GM21529 (cell line): ENCODE data around the gene BRMS1L.
"Not testable (repeated sequence)": the region's sequence is repeated elsewhere in the genome, so short reads cannot be mapped to it uniquely, and the experiment has no call there.

Source experiments
- ATAC-seq: cut with Tn5 transposase; IDR thresholded peaks from one replicate; pipeline ENCODE4 v1.9.1; 2021; ENCODE audit not compliant: unreplicated experiment

Gene BRMS1L

GRCh38 chr14:35826218-35826951 lies at the start of gene BRMS1L:
Gene BRMS1L (plus strand): TSS chr14:35826338. CDS start chr14:35826517, 179 bp downstream.
- ATAC-seq = peak; percentile 95

- no peak for ATAC-seq
These were observed 49.3 kb upstream of the BRMS1L start for GRCh38 chr14:35776823-35777222.

DNA sequence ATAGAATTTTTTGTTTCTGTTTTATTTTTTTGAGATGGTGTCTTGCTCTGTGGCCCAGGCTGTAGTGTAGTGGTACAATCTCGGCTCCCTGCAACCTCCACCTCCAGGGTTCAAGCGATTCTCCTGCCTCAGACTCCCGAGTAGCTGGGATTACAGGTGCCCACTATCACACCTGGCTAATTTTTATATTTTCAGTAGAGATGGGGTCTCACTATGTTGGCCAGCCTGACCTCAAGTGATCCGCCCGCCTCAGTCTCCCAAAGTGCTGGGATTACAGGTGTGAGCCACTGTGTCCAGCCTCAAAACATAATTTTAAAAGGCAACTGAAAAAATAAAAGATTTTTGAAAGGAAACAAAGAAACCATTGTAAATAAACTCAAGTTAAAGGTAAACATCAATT lies 48.6 kb upstream of the BRMS1L start:
- ATAC-seq = not testable (repeated sequence)

- ATAC-seq = no peak
These were observed 46.8 kb upstream of the BRMS1L start for GRCh38 chr14:35779368-35779767.

DNA sequence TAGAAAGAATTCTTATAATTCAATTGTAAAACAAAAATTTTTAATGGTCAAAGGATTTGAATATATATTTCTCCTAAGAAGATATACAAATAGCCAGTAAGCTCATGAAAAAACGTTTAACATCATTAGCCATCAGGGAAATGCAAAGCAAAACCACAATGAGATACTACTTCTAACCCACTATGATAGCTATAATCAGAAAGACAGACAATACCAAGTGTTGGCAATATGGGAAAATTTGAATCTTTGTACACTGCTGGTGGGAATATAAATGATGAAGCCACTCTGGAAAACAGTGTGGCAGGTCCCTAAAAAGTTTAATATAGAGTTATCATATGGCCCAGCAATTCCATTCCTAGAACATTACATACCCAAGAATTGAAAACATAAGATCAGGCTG lies 42.4 kb upstream of the BRMS1L start:
- no peak for ATAC-seq

DNA sequence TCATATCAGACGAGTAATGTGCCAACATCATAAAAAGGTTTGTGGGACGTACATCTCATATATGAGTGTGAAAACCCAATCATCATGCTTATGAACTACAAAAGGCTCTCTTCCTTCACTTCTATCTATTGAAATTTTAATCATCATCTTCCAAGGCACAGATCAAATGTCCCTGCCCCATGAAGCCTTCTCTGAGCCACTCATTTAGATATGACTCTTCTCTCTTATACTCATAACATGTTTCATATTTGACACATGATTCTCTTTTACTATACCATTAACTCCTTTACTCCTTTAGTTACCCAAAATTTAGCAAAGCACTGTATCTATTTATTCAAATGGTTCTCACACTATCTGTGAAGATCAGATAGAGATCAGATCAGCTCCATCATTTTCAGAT lies 39.3 kb upstream of the BRMS1L start:
- no peak for ATAC-seq

GRCh38 chr14:35789651-35790050 lies 36.5 kb upstream of the BRMS1L start:
- ATAC-seq = no peak

- ATAC-seq = no peak
These were observed 28.3 kb upstream of the BRMS1L start for GRCh38 chr14:35797796-35798195.

- ATAC-seq = no peak
These were observed 19.9 kb upstream of the BRMS1L start for GRCh38 chr14:35806006-35806907.

DNA sequence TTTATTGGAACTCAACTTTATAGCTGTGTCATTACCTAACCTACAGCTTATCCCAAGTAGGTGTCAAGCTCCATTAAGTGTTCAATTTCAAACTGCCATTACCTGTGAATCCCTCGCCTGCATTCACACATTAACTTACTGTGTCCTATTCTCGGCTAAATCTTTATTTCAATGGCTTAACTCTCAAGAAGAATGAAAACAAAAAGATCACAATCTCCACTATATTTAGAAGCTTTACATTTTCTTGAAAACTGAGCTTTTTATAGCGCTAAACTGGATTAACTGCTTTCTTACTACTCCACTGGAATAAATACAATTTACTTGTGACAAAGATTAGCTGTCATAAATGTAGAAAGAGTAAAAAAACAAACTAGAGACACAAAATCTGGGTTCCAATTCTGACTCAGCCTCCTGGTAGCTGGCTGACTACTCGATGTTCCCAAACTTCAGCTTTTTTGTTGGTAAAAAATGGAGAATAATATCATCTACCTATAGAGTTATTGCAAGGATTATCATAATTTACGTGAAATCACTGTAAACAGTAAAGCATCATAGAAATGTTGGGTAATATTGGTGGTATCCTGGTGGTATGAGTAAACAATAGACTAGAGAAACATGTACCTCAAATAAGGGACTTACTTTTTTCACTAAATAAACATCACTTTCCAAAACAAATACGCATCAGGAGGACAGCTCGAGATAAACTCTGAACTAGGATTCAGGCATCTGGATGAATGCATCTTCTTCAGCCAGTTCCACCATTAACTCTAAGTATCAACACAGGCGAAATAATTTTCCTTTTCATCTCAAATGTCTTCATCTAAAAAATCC lies 18.8 kb upstream of the BRMS1L start:
- no peak for ATAC-seq

DNA sequence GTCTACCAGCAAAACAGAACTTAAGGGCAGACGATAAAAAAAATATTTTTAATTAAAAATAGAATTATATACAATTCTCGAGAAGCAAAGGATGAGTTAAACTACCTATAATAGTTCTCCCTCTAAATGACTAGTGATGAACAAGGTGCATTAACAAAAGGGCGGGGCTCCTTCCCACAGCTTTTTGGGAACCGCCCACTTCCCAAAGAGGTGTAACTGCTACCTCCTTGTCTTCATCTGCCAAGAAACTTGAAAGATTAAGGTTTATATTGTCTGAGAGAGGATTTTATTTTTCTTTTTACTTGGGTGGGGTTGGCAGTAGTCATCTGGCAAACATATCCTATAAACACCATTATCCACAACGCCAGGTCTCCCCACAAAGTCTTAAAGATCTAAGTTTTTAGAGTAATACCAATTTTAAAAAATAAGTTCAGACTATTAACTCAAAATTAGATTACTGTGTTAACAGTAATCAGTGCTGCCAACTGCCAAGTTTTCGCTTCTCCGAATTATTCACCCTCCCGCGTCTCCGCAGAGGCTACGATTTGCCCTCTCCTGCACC lies 18.0 kb upstream of the BRMS1L start:
- no peak for ATAC-seq

DNA sequence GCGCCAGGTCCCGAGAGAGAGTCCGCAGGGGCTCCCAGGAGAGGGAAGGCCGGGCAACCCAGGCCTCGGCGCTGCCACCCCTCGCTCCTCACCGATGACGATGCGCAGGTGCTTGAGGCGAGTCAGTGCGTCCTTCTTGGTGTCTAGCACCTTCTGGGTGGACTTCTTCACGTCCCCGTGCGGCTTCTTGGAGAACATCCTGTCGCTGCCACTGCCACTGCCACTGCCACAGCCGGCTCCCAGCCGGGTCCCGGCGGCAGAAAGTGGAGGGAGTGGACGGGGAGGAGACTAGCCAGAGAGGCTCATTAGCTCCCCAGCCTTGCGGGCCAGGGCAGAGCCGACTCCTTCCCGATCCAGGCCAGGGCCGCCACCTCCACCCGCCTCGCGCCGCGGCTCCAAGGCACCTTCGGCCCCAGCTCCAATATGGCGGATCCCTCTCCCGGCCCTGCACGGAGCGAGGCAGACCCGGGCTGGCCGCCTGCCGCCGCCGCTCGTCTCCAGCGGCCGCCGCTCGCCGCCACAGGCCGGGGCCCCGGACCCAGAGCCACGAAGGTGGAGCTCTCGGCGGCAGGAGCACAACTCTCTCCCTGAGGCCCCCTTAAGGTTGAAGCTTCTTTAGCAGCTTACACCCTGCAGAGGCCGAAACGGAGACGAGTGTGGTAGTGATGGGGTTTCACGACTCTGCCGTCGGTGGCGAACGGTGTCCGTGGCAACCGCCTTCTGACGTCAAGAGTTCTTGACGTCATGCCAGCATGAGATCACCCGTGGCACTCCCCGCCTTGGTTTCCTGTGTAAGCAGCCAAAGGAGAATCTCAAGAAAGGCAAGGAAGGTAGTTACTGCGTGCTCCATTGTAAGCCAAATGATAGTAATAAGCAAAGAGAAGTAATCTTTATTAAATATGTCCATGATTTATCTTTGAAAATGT lies 17.2 kb upstream of the BRMS1L start, which contains the start of gene RALGAPA1:
Gene RALGAPA1, minus strand, starts transcription at position 658 of the 926 bp plus-strand sequence. Its CDS starts 460 bp downstream, at position 198.
- peak; percentile 96 for ATAC-seq

GRCh38 chr14:35809597-35809996 lies 16.5 kb upstream of the BRMS1L start:
- ATAC-seq = no peak

- no peak for ATAC-seq
These were observed 15.2 kb upstream of the BRMS1L start for GRCh38 chr14:35810963-35811362.

- ATAC-seq = peak; percentile 81
These were observed 11.7 kb upstream of the BRMS1L start for GRCh38 chr14:35814371-35815005.

DNA sequence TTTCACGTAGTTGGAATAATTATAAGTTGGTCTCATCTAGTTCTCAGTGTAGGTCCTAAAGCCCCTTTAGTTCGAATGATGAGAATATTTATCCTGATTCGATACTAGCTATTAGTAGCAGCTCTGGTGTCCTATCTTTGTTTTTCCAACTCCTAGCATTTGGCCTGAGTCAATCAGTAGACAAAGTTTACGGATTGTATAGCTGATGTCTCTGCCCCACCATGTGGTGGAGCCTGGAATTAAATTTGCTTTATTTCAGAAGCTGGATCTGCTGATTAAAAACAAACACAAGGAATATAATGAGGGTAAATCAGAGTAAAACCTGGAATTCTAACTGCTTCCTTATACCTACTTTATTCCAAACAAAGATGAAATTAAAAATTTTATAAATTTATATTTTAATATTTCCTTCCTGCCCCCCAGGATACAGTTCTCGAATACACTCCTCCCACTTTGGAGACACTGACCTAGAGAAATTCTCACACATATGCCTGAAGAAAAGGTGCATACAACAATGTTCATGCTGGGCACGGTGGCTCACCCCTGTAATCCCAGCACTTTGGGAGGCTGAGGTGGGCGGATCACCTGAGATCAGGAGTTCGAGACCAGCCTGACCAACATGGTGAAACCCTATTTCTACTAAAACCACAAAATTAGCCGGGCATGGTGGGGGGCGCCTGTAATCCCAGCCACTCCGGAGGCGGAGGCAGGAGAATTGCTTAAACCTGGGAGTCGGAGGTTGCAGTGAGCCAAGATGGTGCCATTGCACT lies 7.6 kb upstream of the BRMS1L start:
- no peak for ATAC-seq

DNA sequence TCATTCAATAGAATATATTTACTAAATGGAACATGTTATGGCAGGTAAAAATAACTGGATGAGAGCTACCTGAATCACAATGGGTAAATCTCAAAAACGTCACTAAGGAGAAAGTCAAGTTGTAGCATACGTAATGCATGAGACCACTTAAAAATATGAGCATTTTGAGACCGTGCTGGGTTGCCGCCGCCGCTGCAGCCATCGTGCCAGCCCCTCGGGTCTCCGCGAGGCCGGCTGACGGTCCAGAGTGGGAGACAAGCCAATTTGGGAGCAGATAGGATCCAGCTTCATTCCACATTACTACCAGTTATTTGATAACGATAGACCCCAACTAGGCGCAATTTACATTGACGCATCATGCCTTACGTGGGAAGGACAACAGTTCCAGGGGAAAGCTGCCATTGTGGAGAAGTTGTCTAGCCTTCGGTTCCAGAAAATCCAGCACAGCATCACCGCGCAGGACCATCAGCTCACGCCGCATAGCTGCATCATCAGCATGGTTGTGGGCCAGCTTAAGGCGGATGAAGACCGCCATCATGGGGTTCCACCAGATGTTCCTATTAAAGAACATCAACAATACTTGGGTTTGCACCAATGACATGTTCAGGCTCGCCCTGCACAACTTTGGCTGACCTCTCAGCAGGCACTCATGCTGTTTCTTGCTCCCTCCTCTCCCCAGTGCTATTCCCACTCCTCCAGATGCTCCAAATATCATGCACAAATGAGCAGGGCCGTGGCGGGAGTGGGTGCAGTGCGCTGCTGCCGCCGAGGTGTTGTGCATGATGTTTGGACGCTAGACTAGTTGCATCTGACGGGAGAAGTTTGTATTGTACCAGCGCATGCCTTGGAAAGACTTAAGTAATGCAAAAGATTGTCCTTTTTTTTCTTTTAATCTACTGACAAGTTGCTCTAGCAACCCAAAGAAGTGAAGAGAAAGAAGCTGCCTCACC lies 6.3 kb upstream of the BRMS1L start:
- ATAC-seq = no peak
